HPDE6-E6E7 (cell line): Measurements from ENCODE around the gene JARID2.
A peak's percentile ranks its signal among the peaks of the same experiment; 100 is the strongest.
"Not testable (repeated sequence)": the region's sequence is repeated elsewhere in the genome, so short reads cannot be mapped to it uniquely, and the experiment has no call there.

Experiments used
- DNase-seq: peaks from one replicate; pipeline ENCODE4 v3.0.0; 2011; ENCODE audit warnings: missing footprints; ENCODE audit errors: extremely low spot score

JARID2 gene

GRCh38 chr6:15308435-15309213 lies 62.8 kb downstream of the JARID2 start:
- DNase-seq, result no peak

GRCh38 chr6:15309611-15310283 lies 63.9 kb downstream of the JARID2 start:
- no peak for DNase-seq

GRCh38 chr6:15310680-15311079 lies 64.8 kb downstream of the JARID2 start:
- no peak for DNase-seq

- no peak for DNase-seq
Observed at GRCh38 chr6:15312500-15312899, 66.6 kb downstream of the JARID2 start.

DNA sequence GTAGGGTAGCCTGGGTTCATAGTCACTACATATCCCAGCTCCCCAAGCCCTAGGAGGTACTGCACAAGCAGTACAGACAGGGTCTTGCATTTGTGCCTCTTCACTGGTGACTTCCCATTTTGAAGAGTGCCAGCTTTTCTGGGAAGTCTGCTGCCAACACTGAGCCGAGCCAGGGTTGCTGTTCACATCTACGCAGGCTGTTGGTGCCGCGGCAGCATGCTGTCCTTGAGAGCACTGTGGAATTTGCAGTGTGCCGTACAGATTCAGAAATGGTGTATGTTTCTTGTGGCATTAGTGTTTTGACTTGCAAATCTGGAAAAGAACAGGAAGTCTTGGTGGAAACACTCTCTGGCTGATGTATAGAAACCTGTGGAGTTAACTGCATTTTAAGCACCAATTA lies 67.5 kb downstream of the JARID2 start:
- no peak for DNase-seq

- DNase-seq, result no peak
Observed at GRCh38 chr6:15316754-15317153, 70.9 kb downstream of the JARID2 start.

DNA sequence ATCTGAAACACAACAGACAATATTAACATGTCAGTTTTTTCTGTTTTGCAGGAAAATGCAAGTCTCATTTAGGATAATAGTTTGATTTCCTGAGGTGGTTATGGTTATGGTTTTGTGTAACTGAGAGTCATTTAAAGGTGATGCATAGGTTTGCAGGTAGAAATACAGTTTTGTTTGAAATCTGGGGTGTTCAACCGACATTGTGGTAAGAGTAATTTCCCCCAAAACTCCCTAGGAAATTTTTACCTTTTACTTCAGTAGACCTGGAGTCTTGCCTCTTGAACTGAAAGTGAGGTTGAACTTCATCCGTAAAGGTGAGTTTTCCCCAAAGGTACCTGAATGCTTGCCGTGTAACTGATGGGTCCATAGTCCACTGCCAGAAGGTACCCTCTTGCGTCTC lies 71.4 kb downstream of the JARID2 start:
- DNase-seq, result no peak

GRCh38 chr6:15317934-15318902 lies 72.3 kb downstream of the JARID2 start:
- no peak for DNase-seq

GRCh38 chr6:15319677-15320076 lies 73.8 kb downstream of the JARID2 start:
- no peak for DNase-seq

DNA sequence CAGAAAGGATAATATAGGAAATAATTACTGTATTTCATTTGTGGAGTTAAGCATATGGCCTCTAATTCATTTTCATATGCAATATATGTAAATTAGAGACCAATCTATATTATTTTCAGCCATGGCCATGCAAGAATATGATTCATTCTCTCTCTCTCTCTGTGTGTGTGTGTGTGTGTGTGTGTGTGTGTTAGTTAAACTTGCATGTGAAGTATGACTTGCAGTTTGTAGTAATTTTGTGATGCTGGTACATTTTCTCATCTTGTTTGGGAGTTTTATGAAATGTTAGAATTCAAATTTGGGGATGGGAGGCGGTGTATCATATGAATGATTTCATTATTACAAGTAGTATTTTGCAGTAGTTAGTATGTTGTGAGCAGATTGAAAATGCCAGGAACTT lies 74.8 kb downstream of the JARID2 start:
- DNase-seq, result no peak

DNA sequence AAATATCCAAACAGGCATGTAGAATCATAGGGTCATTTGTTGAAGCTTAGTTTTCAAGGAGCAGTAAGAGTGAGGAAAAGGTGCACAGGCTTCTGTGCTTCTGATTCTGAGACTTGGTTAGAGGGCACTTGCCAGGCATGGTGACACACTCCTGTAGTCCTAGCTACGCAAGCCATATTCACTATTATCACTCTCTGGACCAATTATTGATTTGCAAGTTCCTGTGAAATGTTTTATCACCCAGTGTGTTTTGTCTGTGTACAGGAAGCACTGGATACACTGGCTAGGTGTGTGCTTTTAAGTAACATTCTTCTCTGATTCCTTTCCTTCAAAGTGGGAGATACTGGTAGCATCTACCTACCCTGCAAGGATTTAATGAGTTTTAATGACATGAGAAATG lies 76.3 kb downstream of the JARID2 start:
- no peak for DNase-seq

GRCh38 chr6:15322781-15323536 lies 77.1 kb downstream of the JARID2 start:
- DNase-seq, result peak; percentile 79

- DNase-seq, result not testable (repeated sequence)
Observed at GRCh38 chr6:15323611-15324010, 77.7 kb downstream of the JARID2 start.

DNA sequence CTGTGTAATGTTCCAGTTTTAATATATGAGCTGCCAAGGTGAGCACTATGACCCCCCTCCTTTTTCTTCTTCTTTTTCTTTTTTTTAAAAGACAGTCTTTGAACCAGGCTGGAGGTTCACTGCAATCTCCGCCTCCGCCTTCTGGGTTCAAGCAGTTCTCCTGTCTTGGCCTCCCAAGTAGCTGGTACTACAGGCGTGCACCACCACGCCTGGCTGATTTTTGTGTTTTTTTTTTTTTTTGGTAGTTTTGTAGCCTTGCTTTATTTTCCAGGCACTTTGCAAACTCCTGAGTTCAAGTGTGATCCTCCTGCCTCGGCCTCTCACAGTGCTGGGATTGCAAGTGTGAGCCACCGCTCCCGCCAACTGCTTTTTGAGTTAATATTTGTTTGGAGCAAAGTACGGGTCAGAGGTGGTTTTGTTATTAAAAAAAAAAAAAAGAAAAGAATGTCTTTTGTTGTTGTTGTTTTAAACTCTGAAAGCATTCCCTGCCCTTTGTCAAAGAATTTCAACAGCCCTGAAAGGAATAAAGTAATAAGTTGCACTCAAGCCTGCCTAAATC lies 78.6 kb downstream of the JARID2 start:
- no peak for DNase-seq

DNA sequence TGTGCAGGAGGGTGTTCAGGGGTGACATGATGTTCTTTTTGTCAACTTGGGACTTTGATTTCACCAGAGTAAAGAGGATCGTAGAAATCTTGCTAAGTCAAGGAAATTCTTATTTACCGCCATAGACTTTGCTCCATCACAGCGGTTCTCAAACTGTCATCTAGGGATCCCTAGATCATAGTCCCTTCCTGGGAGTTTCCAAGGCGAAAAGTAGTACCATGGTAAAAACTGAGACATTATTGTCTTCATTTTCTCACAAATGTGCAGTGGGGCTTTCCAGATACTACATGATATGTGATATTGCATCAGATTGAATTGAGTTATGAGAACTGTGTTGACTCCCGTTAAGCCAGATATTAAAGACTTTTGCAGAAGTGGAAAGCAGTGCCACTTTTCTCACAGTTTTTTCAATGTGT lies 79.7 kb downstream of the JARID2 start:
- DNase-seq, result no peak

DNA sequence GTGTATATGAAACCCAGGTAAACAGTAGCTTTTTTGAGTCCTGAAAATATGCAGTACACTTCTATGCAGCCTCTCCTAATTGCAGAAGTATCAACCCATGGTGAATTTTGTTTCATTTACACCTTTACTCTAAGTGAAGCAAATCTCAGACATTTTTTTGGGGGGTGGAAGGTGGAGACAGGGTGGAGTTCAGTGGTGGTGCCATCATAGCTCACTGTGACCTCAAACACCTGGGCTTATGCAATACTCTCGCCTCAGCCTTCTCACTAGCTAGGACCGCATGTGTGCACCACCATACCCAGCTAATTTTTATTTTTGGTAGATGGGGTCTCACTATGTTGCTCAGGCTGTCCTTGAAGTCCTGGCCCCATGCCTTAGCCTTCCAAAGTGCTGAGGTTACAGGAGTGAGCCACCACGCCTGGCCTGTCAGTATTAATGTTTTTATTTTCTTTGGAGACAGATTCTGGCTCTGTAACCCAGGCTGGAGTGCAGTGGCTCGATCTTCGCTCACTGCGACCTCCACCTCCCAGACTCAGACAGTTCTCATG lies 80.3 kb downstream of the JARID2 start:
- no peak for DNase-seq

DNA sequence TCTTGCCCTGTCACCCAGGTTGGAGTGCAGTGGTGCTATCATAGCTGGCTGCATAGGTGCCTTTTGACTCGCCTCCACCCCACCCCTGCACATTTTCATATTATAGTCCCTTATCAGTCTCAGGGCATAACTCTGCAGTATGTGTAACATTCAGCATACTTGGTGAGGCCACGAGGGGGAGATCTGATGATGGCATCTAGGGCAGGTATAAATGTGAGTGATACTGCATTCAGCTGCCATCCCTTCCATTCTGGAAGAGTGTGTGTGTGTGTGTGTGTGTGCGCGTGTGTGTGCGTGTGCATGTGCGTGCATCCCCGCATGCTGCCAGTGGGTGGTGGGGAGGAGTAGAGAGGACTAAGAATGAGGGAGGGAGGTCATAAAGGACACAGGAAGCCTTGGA lies 81.4 kb downstream of the JARID2 start:
- no peak for DNase-seq

GRCh38 chr6:15329197-15329671 lies 83.4 kb downstream of the JARID2 start:
- DNase-seq, result peak; percentile 31

DNA sequence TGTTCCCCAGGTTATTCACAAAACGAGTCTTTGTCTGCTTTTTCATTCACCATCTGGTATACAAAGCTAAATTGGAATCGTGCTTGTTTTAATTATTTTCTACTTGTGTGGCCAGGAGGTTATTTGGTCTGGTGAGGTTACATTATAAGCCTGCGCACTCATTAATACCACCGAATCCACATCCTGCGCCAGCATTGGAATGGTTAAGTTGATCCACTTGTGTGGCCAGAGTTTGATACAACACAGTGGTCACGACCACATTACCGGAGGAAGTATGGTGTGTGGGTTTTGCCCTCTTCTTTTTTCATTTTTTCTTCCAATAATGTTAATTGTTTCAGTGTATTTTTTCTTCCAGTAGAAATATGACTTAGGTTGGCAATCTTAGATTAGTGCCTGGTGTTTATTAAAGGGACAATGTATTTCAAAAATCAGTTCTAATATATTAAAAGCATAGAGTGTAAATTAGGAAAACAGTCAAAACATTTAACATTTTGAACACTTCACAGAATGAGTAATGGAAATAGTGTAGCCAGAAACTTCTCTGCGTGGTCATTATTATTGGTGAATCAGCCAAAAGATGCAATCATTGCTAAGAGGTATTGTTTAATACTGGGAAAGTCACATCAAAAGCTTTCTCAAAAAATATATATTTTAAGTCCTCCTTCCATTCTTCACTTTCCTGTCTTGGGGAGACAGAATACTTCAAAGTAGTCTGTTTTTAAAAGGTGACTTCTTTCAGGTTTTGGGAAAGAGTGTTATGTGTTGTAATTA lies 84.5 kb downstream of the JARID2 start:
- no peak for DNase-seq

- DNase-seq, result no peak
Observed at GRCh38 chr6:15331143-15331542, 85.3 kb downstream of the JARID2 start.
